ENCODE results near the gene RS1.

RS1 gene

GRCh38 chrX:18607966-18608365, 63.9 kb downstream of the RS1 start:
- no peak overlapping the region for H3K27ac ChIP-seq
- no peak for TF ChIP-seq ZFX (IDR thresholded peaks at IDR 0.05)
- no peak for TF ChIP-seq CTCF (conservative IDR thresholded peaks at IDR 0.05)

GRCh38 chrX:18598413-18598812, 73.5 kb downstream of the RS1 start:
- H3K27ac ChIP-seq, result no peak overlapping the region
- no peak for TF ChIP-seq ZFX (IDR thresholded peaks at IDR 0.05)
- no peak for TF ChIP-seq CTCF (conservative IDR thresholded peaks at IDR 0.05)

- H3K27ac ChIP-seq, result no peak overlapping the region
- TF ChIP-seq CTCF (conservative IDR thresholded peaks at IDR 0.05) (no peak), ZFX (IDR thresholded peaks at IDR 0.05) (no peak)
Observed at GRCh38 chrX:18596096-18596495, 75.8 kb downstream of the RS1 start.

- H3K27ac ChIP-seq, result no peak overlapping the region
- no peak for TF ChIP-seq ZFX (IDR thresholded peaks at IDR 0.05)
- no peak for TF ChIP-seq CTCF (conservative IDR thresholded peaks at IDR 0.05)
Observed at GRCh38 chrX:18594079-18594478, 77.8 kb downstream of the RS1 start.

GRCh38 chrX:18591834-18592233, 80.1 kb downstream of the RS1 start:
- no peak overlapping the region for H3K27ac ChIP-seq
- no peak for TF ChIP-seq CTCF (conservative IDR thresholded peaks at IDR 0.05)
- no peak for TF ChIP-seq ZFX (IDR thresholded peaks at IDR 0.05)

Measured in C4-2B (cell line).